GM12864 (cell line): ENCODE results near the gene TRMT44.

Experiments
- DNase-seq: peaks from one replicate; pipeline ENCODE4 v3.0.0-alpha.2; 2011; ENCODE audit warnings: low read depth
- H3K4me3 ChIP-seq: 2 replicates; pipeline ENCODE4 v1.5.1; 2011; ENCODE audit warnings: mild to moderate bottlenecking, low read depth, low read length, control low read depth
- TF ChIP-seq, protein P1 (sequence below): IDR thresholded peaks from 2 replicates; pipeline ENCODE4 v1.5.1; 2011; ENCODE audit warnings: low read depth, mild to moderate bottlenecking, moderate library complexity, low read length, control low read depth, inconsistent platforms; ENCODE audit errors: missing control alignments

The TRMT44 gene

GRCh38 chr4:8516061-8516573 is 75.5 kb downstream of the TRMT44 start:
- no peak overlapping the region for H3K4me3 ChIP-seq
- TF ChIP-seq, protein P1, sequence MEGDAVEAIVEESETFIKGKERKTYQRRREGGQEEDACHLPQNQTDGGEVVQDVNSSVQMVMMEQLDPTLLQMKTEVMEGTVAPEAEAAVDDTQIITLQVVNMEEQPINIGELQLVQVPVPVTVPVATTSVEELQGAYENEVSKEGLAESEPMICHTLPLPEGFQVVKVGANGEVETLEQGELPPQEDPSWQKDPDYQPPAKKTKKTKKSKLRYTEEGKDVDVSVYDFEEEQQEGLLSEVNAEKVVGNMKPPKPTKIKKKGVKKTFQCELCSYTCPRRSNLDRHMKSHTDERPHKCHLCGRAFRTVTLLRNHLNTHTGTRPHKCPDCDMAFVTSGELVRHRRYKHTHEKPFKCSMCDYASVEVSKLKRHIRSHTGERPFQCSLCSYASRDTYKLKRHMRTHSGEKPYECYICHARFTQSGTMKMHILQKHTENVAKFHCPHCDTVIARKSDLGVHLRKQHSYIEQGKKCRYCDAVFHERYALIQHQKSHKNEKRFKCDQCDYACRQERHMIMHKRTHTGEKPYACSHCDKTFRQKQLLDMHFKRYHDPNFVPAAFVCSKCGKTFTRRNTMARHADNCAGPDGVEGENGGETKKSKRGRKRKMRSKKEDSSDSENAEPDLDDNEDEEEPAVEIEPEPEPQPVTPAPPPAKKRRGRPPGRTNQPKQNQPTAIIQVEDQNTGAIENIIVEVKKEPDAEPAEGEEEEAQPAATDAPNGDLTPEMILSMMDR = no peak

DNA sequence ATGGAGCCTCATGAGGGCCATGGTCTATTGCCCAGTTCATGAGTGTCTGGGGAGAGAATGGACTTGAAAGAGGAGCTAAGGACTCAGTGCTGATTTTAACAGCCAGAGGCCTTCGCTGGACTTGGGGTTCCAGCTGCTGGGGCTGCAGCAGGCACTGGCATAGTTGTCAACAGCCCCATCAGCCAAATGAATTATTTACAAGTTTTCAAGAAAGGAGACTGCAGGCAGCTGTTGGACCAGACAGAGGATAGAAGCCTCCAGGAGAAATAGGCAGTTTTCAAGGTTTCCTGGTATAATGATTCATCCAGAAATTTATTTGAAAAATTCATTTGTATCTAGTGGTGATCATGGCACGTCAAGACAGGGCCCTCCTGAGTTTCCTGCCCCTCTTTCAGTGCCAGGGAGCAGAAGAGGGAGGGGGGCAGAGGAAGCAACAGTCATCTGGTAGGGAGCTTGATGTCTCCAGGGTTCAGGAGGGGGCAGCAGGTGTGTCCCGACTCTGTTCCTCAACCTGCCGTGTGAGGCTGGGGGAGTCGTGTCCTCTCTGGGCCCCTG is 76.5 kb downstream of the TRMT44 start:
- no peak for DNase-seq
- TF ChIP-seq, protein P1 = no peak
- no peak overlapping the region for H3K4me3 ChIP-seq

More at GRCh38 chr4:8516061-8516573, 75.5 kb downstream of the TRMT44 start:
- no peak for DNase-seq

GRCh38 chr4:8517946-8518345 is 77.4 kb downstream of the TRMT44 start:
- no peak for DNase-seq
- H3K4me3 ChIP-seq = no peak overlapping the region
- TF ChIP-seq, protein P1 = no peak

DNA sequence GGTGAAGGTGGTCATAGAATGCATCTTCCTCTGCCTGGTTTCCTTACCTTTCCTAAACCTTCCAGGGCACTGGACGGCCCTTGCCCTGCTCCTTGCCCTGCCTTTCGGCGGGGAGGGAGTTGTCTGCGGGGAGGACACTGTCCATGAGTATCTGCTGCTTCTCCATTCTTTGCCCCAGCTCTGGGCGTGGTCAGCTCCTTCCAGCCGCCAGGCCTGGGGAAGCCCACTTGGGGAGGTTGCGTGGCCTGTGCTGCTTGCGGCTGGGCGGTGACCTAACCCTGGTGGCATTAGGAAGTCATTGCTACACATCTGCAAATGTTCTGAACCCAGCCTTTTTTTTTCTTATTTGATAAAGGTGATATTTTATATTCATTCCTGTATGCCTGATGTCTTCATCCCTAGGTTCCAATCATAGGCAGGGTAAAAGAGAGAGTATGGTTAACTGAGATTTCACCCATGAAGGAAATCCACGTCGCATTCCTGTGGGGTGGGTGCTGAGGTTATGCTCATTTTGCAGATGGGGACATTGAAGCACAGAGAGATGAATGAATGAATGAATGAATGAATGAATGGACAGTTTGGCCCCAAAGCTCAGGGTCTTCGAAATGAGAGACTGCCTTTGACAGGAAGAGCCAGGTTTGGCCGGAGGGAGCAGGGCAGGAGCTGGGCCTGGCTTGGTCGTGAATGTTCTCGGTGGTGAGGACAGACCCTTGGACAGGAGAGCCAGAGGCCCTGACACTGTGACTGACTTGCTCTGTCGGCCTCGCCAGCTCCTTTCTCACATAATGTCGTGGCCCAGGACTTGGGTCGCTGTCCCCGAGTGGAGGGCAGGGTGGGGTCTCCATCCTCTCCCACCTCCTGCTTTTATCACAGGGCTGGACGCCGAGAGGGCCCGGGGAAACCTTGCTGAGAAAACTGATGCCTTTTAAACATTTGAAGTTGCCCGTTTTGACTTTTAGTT is 81.9 kb downstream of the TRMT44 start:
- TF ChIP-seq, protein P1 = no peak
- no peak overlapping the region for H3K4me3 ChIP-seq
- no peak for DNase-seq

DNA sequence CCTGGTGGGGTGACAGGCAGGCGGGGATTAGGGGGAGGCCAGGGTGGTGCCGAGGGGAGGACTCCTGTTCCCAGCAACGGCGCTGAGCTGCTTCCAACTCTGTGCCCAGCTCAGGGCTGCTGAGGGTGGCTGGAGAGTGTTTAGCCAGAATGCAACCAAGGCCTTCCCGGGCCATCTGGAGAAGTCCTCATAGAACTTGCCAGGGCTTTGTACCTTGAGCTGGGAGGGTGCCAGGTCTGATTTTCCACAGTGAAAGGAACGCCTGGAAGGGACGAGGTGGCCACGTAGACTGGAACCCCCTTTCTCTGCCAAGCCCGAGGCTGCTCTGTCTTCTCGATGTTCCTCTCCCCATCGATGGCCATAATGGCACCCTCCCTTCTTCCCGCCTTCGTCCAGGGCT is 82.6 kb downstream of the TRMT44 start:
- TF ChIP-seq, protein P1 = no peak
- H3K4me3 ChIP-seq = no peak overlapping the region
- no peak for DNase-seq

DNA sequence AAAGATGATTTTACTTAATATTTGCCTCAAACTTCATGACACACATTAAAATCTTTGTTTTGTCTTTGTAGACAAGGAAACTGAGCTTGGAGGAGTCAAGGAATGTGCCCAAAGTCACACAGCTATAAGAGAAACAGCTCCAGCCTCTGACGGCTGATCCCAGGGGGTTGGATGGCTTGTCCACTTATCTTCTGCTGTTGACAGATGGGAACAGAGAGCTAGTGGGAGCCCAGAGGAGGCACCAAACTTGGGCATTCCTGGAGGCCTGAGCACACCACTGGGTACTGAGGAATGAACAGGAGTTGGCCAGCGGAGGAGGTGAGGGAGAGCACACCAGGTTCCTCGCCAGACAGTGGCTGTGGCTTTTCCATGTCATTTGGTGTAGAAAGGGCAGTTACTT is 83.2 kb downstream of the TRMT44 start:
- no peak for DNase-seq
- TF ChIP-seq, protein P1 = no peak
- H3K4me3 ChIP-seq = no peak overlapping the region
